ENCODE data around the gene PRR15L. TPM values are rescaled to one million over a fixed set of nuclear protein-coding genes. Genes with fewer than 3 reads are reported as not detected.

PRR15L gene
- polyA plus RNA-seq, 1 donor (not counting 4 experiments of a cell fraction or from before 2014, with no cell fraction given): 0.16 TPM

- Histone ChIP-seq H3K4me1 (ENCODE audit: control insufficient read depth, extremely low read depth, insufficient read depth, low read length) (peaks cover 19% of the 10 kb centered on the region), H3K9me1 (ENCODE audit: control insufficient read depth, extremely low read depth, insufficient read depth, low read length) (no peaks in the 10 kb centered on the region), H3K36me3 (ENCODE audit: control insufficient read depth in 2 of 2, extremely low read depth in 1 of 2, insufficient read depth in 2 of 2, low read length in 2 of 2) (peaks cover 27 to 50% of the 10 kb centered on the region in 2 experiments), H3K27ac (ENCODE audit: control insufficient read depth, insufficient read depth, low read length) (peak overlapping the region; percentile 6), H2AFZ (ENCODE audit: control insufficient read depth, low read length) (no peak overlapping the region), H3K9ac (ENCODE audit: control insufficient read depth, extremely low read depth, insufficient read depth, low read length) (peak overlapping the region; percentile 64), H3K27me3 (ENCODE audit: control insufficient read depth, extremely low read depth, insufficient read depth, low read length) (no peaks in the 10 kb centered on the region), H3K4me2 (ENCODE audit: control insufficient read depth, extremely low read depth, insufficient read depth, low read depth, low read length) (no peak overlapping the region), H3K79me2 (ENCODE audit: control insufficient read depth, insufficient read depth, low read length) (peaks cover under 1% of the 10 kb centered on the region), H4K20me1 (ENCODE audit: control insufficient read depth, extremely low read depth, insufficient read depth, low read length) (no peaks in the 10 kb centered on the region), H3K4me3 (ENCODE audit: control insufficient read depth in 2 of 3, extremely low read depth in 1 of 3, insufficient read depth in 2 of 3, low read depth in 1 of 3, low read length in 3 of 3) (no peak overlapping the region), H3K9me3 (ENCODE audit: control insufficient read depth, low read depth, low read length) (no peaks in the 10 kb centered on the region)
- dilution Hi-C loops (cut with MboI; ENCODE audit: extremely low pct_ligation_motif_present, low sequenced_read_pairs): no loop called here
- FAIRE-seq (no peak), DNase-seq (ENCODE audit: low read depth, low spot score) (no peak)
- peak in 1 of 3 experiments; percentile 42 for TF ChIP-seq CTCF (optimal IDR thresholded peaks at IDR 0.05 in 1 of 3, IDR thresholded peaks at IDR 0.05 in 1 of 3, conservative IDR thresholded peaks at IDR 0.05 in 1 of 3; ENCODE audit: extremely low read depth in 1 of 3, insufficient read depth in 2 of 3, low read length in 3 of 3)
- TF ChIP-seq EZH2 (IDR thresholded peaks at IDR 0.05; ENCODE audit: low read length): no peak
Observed at GRCh38 chr17:47948706-47949196, 8.9 kb downstream of the PRR15L start.

DNA sequence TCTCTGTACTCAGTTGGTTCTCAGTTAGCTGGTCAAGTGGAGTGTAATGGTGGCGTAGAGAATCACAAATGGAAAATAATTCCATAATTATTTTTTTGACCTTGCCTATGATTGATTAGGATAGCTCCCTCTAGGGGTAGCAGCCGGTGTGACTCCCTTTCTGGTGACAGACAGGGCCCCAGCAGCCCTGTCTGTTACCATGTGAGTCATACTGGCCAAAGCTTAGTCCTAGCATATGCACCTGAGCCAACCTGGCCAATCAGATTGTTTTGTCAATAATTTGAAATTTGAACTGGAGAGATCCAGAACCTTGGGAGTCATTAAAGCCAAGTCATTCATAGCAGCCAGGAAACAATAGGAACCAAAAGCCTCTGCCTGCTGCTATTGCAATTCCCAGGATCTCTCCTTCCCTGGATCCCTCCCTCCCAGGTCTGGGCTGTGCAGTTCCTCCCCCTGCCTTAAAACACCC is 10.7 kb downstream of the PRR15L start:
- no peak overlapping the region for H3K4me2 ChIP-seq (ENCODE audit: control insufficient read depth, extremely low read depth, insufficient read depth, low read depth, low read length)

More for the DNA sequence above, 10.7 kb downstream of the PRR15L start:
- peaks cover 15% of the 10 kb centered on the region for H3K79me2 ChIP-seq (ENCODE audit: control insufficient read depth, insufficient read depth, low read length)
- no peak overlapping the region for H3K9ac ChIP-seq (ENCODE audit: control insufficient read depth, extremely low read depth, insufficient read depth, low read length)
- H3K27ac ChIP-seq (ENCODE audit: control insufficient read depth, insufficient read depth, low read length): peak overlapping the region; percentile 65
- no peaks in the 10 kb centered on the region for H4K20me1 ChIP-seq (ENCODE audit: control insufficient read depth, extremely low read depth, insufficient read depth, low read length)
- FAIRE-seq: peak; percentile 62
- no peak overlapping the region for H2AFZ ChIP-seq (ENCODE audit: control insufficient read depth, low read length)
- TF ChIP-seq EZH2 (IDR thresholded peaks at IDR 0.05; ENCODE audit: low read length) (no peak), CTCF (optimal IDR thresholded peaks at IDR 0.05 in 1 of 3, IDR thresholded peaks at IDR 0.05 in 1 of 3, conservative IDR thresholded peaks at IDR 0.05 in 1 of 3; ENCODE audit: extremely low read depth in 1 of 3, insufficient read depth in 2 of 3, low read length in 3 of 3) (peak; percentile 74 to 95 (median 86))
- no peaks in the 10 kb centered on the region for H3K27me3 ChIP-seq (ENCODE audit: control insufficient read depth, extremely low read depth, insufficient read depth, low read length)
- peaks cover 30% of the 10 kb centered on the region for H3K4me1 ChIP-seq (ENCODE audit: control insufficient read depth, extremely low read depth, insufficient read depth, low read length)
- dilution Hi-C loops (cut with MboI; ENCODE audit: extremely low pct_ligation_motif_present, low sequenced_read_pairs): no loop called here
- no peaks in the 10 kb centered on the region for H3K9me3 ChIP-seq (ENCODE audit: control insufficient read depth, low read depth, low read length)
- H3K4me3 ChIP-seq (ENCODE audit: control insufficient read depth in 2 of 3, extremely low read depth in 1 of 3, insufficient read depth in 2 of 3, low read depth in 1 of 3, low read length in 3 of 3): no peak overlapping the region
- DNase-seq (ENCODE audit: low read depth, low spot score): peak; percentile 89
- H3K9me1 ChIP-seq (ENCODE audit: control insufficient read depth, extremely low read depth, insufficient read depth, low read length): no peaks in the 10 kb centered on the region
- peaks cover 26 to 57% of the 10 kb centered on the region in 2 experiments for H3K36me3 ChIP-seq (ENCODE audit: control insufficient read depth in 2 of 2, extremely low read depth in 1 of 2, insufficient read depth in 2 of 2, low read length in 2 of 2)
